Breast epithelium (tissue), 4 donors: ENCODE data around the gene PDE1C. TPM values are rescaled to one million over a fixed set of nuclear protein-coding genes. Genes with fewer than 3 reads are reported as not detected.

Experiments
- DNase-seq, 2 donors: peaks; one replicate each; pipeline ENCODE4 v3.0.0-alpha.2; 2019; ENCODE audit warnings: low spot score in 2 of 2
- H3K27ac ChIP-seq, 2 donors: fragments of 200-600 bp; sonication (generic) in 1 of 2; one replicate each; pipeline ENCODE4 v1.5.1; 2016 to 2019; ENCODE audit warnings: mild to moderate bottlenecking in 1 of 2
- H3K27me3 ChIP-seq, 2 donors: fragments of 200-600 bp; sonication (generic) in 1 of 2; one replicate each; pipeline versions ENCODE4 v1.5.1 to v1.6.0; 2017 to 2019; ENCODE audit warnings: control low read depth in 1 of 2, mild to moderate bottlenecking in 1 of 2
- H3K36me3 ChIP-seq: fragments of 200-600 bp; one replicate; pipeline ENCODE4 v1.5.1; 2019
- H3K4me1 ChIP-seq, 2 donors: fragments of 200-600 bp; sonication (generic); one replicate each; pipeline ENCODE4 v1.5.1; 2016 to 2019; ENCODE audit warnings: control low read depth in 1 of 2
- H3K4me3 ChIP-seq, 3 donors: fragments of 200-600 bp; sonication (generic); 1 replicate in 2 of 3; 2 replicates in 1 of 3; pipeline ENCODE4 v1.5.1; 2016 to 2019; ENCODE audit warnings: mild to moderate bottlenecking in 3 of 3, moderate library complexity in 2 of 3
- H3K9me3 ChIP-seq, 2 donors: fragments of 200-600 bp; sonication (generic) in 1 of 2; one replicate each; pipeline ENCODE4 v1.5.1; 2016 to 2019; ENCODE audit warnings: control low read depth in 1 of 2
- POLR2A ChIP-seq: fragments of 450-650 bp; IDR thresholded peaks from one replicate; pipeline ENCODE4 v1.6.1; 2016; ENCODE audit warnings: antibody characterized with exemption, mild to moderate bottlenecking, moderate library complexity
- POLR2AphosphoS5 ChIP-seq, 3 donors: sonication (generic); formaldehyde crosslinking; IDR thresholded peaks; one replicate each; pipeline ENCODE4 v1.6.1; 2017; ENCODE audit warnings: antibody characterized with exemption in 3 of 3
- intact Hi-C: fragments of 100-400 bp; cut with DNase I; formaldehyde crosslinking; loops from one replicate; pipeline ENCODE4 v1.15.1; 2023; ENCODE audit warnings: low total_unique reads
- total RNA-seq, 3 donors: library from RNA; depleted of rRNA; stranded (reverse); fragments of >200 nt; gene quantifications; one replicate each; pipeline ENCODE4 v1.1.0, GENCODE V29; 2016
- TF ChIP-seq, protein P1 (sequence below), 3 donors: fragments of 450-650 bp; IDR thresholded peaks; one replicate each; pipeline ENCODE4 v1.5.1; 2016 to 2017; ENCODE audit warnings: antibody characterized with exemption in 3 of 3, mild to moderate bottlenecking in 3 of 3, moderate library complexity in 3 of 3

The PDE1C gene
- total RNA-seq, 3 donors from 2014 or later: 3.2 to 30.1 (median 18.7) TPM

GRCh38 chr7:31735991-31736982 lies 333.9 kb downstream of the PDE1C start:
- Histone ChIP-seq H3K9me3 (no peaks in the 10 kb centered on the region), H3K4me3 (no peak overlapping the region), H3K4me1 (no peaks in the 10 kb centered on the region), H3K36me3 (no peaks in the 10 kb centered on the region), H3K27me3 (no peaks in the 10 kb centered on the region), H3K27ac (peak overlapping the region; percentile 50 to 59)
- TF ChIP-seq POLR2A (no peak), POLR2AphosphoS5 (IDR thresholded peaks at IDR 0.05) (no peak)
- TF ChIP-seq, protein P1, sequence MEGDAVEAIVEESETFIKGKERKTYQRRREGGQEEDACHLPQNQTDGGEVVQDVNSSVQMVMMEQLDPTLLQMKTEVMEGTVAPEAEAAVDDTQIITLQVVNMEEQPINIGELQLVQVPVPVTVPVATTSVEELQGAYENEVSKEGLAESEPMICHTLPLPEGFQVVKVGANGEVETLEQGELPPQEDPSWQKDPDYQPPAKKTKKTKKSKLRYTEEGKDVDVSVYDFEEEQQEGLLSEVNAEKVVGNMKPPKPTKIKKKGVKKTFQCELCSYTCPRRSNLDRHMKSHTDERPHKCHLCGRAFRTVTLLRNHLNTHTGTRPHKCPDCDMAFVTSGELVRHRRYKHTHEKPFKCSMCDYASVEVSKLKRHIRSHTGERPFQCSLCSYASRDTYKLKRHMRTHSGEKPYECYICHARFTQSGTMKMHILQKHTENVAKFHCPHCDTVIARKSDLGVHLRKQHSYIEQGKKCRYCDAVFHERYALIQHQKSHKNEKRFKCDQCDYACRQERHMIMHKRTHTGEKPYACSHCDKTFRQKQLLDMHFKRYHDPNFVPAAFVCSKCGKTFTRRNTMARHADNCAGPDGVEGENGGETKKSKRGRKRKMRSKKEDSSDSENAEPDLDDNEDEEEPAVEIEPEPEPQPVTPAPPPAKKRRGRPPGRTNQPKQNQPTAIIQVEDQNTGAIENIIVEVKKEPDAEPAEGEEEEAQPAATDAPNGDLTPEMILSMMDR (IDR thresholded peaks at IDR 0.05): peak; percentile 69 to 95 (median 94)
- intact Hi-C loops: no loop called here
- peak; percentile 56 to 66 for DNase-seq

DNA sequence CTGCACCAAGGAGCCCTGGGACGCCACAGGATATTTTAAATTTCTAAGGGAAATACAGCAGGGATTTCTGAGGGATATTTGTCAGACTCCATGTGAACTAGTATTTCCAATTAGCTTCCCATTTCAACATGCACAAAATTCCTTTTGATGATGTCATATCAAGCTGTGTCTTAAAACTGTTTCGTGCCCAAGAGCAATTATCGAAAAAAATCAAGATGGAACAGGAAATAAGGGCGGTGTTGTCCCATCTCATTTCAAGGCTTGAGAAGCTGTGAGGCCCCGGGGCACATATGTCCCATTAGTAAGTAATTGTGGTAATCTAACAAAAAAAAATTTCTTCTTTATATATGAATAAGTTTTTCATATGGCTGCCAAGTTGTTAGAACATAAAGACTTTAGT lies 335.8 kb downstream of the PDE1C start:
- DNase-seq: peak in 1 of 2 donors; percentile 59
- intact Hi-C loops: no loop called here
- H3K36me3 ChIP-seq: no peaks in the 10 kb centered on the region
- peak overlapping the region; percentile 52 to 69 for H3K27ac ChIP-seq
- H3K4me1 ChIP-seq: no peaks in the 10 kb centered on the region
- H3K9me3 ChIP-seq: no peaks in the 10 kb centered on the region
- no peak overlapping the region for H3K4me3 ChIP-seq
- TF ChIP-seq POLR2AphosphoS5 (IDR thresholded peaks at IDR 0.05): no peak
- TF ChIP-seq, protein P1 (IDR thresholded peaks at IDR 0.05): no peak
- TF ChIP-seq POLR2A: no peak
- no peaks in the 10 kb centered on the region for H3K27me3 ChIP-seq

DNA sequence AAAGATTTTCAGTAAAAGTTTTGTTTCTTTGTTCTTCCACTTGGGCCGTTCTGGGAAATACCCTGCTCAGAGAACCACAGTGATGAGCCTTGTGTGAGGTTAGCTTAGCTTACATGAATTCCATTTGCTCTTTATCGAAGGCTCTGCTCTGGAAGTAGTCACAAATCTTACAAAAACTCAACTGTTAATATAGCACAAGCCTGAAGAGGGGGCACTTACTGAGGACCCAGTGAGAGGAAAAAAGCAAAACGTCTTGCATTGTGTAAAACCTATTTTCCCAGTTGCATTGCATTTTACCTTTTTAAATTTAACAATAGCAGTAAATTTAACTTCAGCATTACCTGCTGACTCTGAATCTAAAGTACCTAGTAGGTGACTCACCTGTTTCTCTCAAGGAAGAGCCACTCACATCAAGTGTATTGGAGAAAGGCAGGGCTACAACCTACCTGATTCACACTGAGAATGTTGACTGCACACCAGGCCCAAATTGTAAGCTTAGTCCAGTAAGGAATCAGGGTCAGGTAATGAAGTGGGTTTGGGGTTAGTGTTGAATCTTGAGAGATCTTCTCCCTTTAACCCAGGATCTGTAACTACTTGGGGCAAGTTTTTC lies 340.9 kb downstream of the PDE1C start:
- DNase-seq: no peak
- Histone ChIP-seq H3K4me1 (no peaks in the 10 kb centered on the region), H3K27me3 (no peaks in the 10 kb centered on the region), H3K4me3 (no peak overlapping the region), H3K27ac (no peak overlapping the region), H3K9me3 (no peaks in the 10 kb centered on the region), H3K36me3 (no peaks in the 10 kb centered on the region)
- intact Hi-C loops: no loop called here
- TF ChIP-seq, protein P1 (IDR thresholded peaks at IDR 0.05): no peak
- TF ChIP-seq POLR2A (no peak), POLR2AphosphoS5 (IDR thresholded peaks at IDR 0.05) (no peak)

DNA sequence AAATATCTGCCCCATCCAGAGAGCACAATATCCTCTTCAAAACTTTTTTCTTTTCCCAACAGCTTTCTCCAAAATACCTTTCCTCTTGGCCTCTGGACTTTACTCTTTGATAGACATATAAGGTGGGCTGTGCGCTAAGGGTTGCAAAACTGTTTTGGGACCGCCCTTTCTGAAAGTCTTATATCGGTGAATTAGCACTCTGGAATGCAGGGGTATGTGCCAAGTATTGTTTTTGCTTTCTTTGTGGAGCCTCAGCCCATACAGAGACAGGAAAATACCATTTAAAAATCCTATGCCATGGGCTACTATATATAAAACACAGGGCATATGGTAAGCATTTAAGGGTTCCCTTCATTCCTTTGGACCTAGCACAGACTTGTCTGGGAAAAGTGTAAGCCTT lies 345.5 kb downstream of the PDE1C start:
- Histone ChIP-seq H3K36me3 (no peaks in the 10 kb centered on the region), H3K27ac (no peak overlapping the region), H3K4me1 (no peaks in the 10 kb centered on the region), H3K27me3 (no peaks in the 10 kb centered on the region), H3K4me3 (no peak overlapping the region), H3K9me3 (no peaks in the 10 kb centered on the region)
- TF ChIP-seq, protein P1 (IDR thresholded peaks at IDR 0.05): no peak
- TF ChIP-seq POLR2A: no peak
- no peak for TF ChIP-seq POLR2AphosphoS5 (IDR thresholded peaks at IDR 0.05)
- DNase-seq: no peak
- intact Hi-C loops: no loop called here

GRCh38 chr7:31720366-31720765 lies 349.8 kb downstream of the PDE1C start:
- H3K27me3 ChIP-seq: no peaks in the 10 kb centered on the region
- no peaks in the 10 kb centered on the region for H3K4me1 ChIP-seq
- no peak overlapping the region for H3K27ac ChIP-seq
- H3K36me3 ChIP-seq: no peaks in the 10 kb centered on the region
- H3K9me3 ChIP-seq: no peaks in the 10 kb centered on the region
- intact Hi-C loops: no loop called here
- H3K4me3 ChIP-seq: no peak overlapping the region
- TF ChIP-seq, protein P1 (IDR thresholded peaks at IDR 0.05): no peak
- TF ChIP-seq POLR2AphosphoS5 (IDR thresholded peaks at IDR 0.05) (no peak), POLR2A (no peak)
- DNase-seq: no peak
